Activated gamma-delta T cell treated with anti-CD3 and anti-CD28 coated beads, Interleukin-2, amount 50 U/mL, for 16 hours (primary cell): ENCODE measurements around the gene GRB10.

Experiments
- DNase-seq: peaks from one replicate; pipeline ENCODE4 v3.0.0-alpha.2; 2020; ENCODE audit warnings: low read depth

GRB10 gene

DNA sequence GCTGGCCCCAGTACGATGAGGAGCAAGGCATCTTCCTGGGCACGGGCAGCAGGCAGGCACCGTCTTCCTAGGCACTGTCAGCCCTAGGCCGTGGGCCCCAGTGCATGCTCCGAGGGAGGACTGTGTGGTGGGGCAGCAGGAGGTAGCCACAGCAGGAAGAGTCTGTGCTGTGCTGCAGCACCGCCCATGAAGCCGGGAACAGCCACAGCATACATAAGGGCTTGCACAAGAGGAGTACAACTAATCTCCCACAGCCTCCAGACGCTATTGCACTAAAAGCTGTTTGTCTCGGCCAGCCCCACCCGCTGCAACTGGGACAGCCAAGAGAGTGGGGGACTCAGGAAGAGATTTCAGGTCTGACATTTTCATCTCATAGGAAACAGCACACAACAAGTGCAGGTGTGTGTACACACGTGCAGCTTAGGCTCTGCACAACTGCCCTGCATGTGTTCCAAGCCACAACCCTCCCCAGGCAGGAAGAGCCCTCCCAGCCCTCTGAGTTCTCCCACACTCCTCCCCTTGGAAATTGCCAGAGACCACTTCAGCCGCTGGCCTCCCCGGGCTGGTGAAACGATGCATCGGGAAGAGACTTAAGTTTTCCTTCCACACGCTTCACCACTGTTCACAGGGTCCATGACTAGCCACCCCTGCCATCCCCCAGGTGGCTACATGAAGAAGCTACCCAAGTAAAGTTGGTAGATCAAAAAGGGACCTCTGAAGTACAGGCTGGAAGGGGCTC, 129.4 kb downstream of the GRB10 start:
- no peak for DNase-seq

- no peak for DNase-seq
These were observed 130.1 kb downstream of the GRB10 start for GRCh38 chr7:50652400-50653125.

DNA sequence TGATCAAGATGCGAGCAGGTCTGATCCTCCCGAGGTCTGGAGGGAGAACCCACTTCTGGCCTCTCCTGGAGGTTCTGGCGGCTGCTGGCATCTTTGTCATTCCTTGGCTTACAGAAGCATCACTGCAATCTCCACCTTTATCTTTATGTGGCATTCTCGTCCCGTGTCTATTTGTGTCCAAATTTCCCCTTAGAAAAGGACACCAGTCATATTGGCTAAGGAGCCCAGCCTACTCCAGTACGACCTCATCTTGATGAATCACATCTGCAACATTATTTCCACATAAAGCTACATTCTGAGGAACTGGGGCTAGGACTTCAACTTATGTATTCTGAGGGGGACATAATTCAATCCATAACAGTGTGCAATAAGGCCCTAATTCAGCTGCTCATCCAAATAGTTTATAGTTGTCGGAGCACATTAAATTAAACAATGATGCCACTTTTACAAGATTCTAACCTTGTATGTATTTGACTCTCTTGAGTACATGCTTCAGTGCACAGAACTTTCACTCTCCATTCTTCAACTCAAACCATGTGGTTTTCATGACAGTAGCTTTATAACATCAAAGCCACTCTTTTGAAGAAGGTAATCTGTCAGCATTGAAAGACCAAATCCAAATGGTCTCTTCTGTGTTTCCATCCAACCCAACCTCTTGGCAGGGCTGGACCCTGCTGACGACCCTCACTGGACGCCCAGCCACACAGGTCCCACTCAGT, 131.3 kb downstream of the GRB10 start:
- no peak for DNase-seq

DNA sequence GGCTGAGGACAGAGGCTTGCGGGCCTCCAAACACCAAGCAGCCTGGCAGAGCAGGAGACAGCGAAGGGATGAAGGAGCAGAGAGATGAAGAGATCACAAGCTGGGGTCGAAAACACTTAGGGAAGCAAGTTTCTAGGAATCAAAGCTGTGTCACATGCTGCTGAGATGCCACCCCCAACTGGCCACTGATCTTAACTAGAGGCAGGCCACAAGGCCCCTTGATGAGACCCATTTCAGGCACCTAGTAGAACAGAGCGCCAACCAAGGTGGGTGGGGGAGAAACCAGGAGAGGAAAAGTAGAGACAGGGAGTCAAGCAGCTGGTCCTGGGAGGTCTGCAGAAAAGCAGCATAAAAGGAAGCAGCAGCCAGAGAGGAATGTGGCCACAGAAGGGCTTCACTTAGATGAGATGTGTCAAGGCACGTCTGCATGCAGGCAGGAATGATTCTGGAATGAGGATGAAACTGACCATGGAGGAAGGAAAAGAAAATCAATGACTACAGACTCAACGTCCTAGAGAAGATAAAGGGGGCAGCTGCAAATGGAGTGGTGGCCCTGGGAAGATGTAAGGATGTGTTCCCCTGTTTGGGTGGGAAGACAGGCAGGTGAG, 132.5 kb downstream of the GRB10 start:
- no peak for DNase-seq

DNA sequence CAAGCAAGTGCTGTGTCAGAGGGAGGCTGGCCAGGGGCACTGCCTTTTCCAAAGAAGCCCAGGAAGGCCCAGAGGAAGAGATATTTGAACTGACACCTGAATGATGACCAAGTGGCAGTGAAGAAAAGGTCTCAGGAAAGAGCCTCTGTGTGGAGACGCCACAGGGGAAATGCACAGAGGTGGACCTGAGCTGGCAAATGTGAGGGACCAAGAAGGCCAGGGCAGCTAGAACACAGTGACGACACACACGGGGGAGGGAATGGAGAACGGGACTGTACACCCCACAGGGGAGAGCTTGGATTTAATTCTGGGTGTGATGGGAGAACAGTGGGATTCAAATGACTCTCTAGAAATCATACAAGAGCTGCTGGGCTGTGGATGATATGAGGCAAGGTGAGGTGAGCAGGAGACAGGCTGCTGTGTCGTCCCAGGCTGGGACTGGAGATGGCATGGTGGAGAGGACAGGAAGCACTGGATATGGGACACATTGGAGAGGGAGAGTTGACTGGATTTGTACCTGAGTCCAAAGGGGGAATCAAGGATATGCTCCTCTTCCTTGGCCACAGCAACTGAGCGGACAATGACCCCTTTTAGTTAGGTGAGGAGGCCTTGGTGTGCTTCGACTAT, 133.3 kb downstream of the GRB10 start:
- no peak for DNase-seq

DNA sequence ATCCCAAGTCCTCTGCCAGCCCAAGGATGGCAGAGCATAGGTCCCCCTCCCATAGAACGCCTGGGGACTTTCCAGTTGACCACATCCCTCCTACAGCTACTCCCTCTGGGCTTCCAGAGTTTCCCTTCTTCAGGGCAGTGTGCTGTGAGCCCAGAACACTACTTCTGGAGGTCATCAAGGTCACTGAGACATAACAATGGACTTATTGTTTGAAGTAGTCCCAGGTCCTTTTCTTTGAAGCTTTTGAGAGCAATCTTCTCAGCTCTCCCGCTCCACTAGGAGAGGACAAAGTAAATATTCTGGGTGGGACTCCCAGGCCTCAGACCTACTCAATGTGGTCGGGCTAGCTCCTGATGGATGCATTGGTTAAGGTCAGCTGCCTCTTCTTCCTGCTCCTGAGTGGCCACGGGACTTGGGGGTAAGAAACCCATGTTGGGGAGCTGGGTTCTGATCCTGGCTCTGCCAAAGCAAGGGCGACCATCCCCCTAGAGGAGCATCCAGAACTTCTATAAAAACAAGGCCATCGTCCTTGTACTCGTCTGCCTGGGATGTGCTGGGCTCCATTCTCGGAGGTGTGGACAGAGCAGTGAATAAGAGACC, 134.0 kb downstream of the GRB10 start:
- DNase-seq: no peak

DNA sequence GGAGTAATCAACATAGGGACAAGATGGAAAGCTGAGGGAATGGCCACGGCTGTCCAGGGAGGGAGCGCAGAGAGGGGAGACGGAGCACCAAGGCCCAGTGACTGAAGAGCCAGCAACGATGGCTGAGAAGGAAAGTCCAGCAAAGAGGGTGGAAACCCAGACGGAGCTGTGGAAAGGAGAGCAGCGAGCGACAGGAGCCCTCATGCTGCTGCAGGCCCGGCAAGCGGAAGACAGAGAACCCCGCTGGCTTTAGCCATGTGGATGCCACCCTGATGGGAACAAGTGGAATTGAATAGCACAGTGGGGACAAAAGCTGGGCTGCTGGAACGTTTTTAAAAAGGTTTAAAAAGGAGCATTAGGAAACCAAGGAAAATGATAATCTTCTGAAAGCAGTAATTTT, 134.6 kb downstream of the GRB10 start:
- DNase-seq: no peak

- DNase-seq: no peak
These were observed 135.3 kb downstream of the GRB10 start for GRCh38 chr7:50647286-50647980.

- DNase-seq: no peak
These were observed 136.6 kb downstream of the GRB10 start for GRCh38 chr7:50646069-50646468.

- no peak for DNase-seq
These were observed 137.5 kb downstream of the GRB10 start for GRCh38 chr7:50645186-50645585.

- DNase-seq: no peak
These were observed 138.1 kb downstream of the GRB10 start for GRCh38 chr7:50644586-50644985.

- no peak for DNase-seq
These were observed 138.6 kb downstream of the GRB10 start for GRCh38 chr7:50644114-50644513.

GRCh38 chr7:50641442-50642405, 141.0 kb downstream of the GRB10 start:
- no peak for DNase-seq

- DNase-seq: no peak
These were observed 141.9 kb downstream of the GRB10 start for GRCh38 chr7:50640779-50641178.

- no peak for DNase-seq
These were observed 142.4 kb downstream of the GRB10 start for GRCh38 chr7:50640256-50640655.

DNA sequence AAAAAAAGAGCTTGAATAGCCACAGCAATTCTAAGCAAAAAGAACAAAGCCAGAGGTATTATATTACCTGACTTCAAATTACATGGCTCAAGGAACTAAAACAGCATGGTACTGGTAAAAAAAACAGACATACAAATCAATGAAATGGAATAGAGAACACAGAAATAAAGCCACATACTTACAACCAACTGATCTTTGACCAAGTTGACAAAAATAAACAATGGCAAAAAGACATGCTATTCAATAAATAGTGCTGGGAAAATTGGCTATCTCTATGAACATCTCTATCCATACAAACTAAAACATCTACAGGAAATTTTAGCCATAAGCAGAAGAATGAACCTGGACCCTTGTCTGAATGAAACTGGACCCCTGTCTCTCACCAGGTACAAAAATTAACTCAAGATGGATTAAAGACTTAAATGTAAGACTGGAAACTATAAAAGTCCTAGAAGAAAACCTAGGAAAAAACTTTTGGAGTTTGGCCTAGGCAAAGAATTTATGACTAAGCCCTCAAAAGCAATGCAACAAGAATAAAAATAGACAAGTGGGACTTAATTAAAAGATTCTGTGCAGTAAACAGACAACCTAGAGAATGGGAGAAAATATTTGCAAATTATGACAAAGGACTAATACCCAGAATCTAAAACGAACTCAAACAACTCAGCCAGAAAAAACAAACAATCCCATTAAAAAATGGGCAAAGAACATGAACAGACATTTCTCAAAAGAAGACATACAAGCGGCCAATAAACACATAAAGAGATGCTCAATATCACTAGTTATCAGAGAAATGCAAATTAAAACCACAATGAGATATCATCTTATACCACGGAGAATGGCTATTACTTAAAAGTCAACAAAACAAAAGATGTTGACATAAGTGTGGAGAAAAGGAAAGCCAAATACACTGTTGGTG, 144.7 kb downstream of the GRB10 start:
- DNase-seq: no peak

DNA sequence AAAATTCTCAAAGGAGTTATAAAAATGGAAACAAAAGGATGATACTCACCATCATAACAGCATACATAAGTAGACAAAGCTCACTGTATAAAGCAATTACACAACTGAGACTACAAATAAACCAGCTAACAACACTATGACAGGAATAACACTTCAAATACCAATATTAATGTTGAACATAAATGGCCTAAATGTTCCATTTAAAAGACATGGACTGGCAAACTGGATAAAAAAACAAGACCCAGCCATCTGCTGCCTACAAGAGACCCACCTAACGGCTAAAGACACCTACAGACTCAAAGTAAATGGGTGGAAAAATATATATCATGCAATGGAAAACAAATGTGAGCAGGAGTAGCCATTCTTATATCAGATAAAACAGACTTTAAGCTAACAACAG, 148.3 kb downstream of the GRB10 start:
- no peak for DNase-seq

- no peak for DNase-seq
These were observed 149.3 kb downstream of the GRB10 start for GRCh38 chr7:50633414-50633710.
